NCI-H1436 (cell line): ENCODE results near the gene B4GALT4.
"Not testable (repeated sequence)": the region's sequence is repeated elsewhere in the genome, so short reads cannot be mapped to it uniquely, and the experiment has no call there.

Experiments
- DNase-seq: peaks from one replicate; lab custom pipeline; 2025; lab: John Stamatoyannopoulos, UW

B4GALT4 gene

DNA sequence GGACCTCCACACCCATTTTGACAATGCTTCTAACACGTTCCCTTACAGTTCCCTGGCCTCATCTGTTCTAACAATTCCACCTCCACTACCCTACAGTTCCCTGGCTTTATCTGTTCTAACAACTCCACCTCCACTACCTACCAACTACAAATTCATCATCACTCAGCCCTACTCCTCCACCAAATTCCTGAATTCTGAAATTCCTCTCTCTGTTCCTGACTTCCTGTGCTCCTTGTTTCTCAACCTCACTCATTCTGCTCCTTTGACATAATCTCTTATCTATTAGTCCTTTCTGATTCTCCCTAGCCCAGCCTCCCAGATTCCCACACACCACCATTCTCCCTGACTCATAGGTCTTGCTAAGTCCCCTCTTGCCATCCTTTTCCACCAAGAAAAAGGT, 44.8 kb downstream of the B4GALT4 start:
- DNase-seq = no peak

DNA sequence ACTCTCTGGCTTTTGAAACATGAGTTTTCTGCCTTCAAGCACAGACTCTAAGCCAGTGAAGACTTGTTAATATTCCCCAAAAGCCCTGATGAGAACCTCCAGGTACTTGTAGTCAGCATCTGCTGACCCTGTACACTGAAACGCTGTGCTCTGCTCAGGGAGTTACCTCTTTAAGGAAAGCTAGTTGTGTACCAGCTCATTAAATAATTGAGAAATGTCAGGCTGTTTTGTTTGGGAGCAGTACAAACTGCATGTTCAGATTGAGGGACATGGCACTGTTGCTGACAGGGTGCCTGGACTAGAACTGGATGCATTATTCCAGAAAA, 45.6 kb downstream of the B4GALT4 start:
- no peak for DNase-seq

DNA sequence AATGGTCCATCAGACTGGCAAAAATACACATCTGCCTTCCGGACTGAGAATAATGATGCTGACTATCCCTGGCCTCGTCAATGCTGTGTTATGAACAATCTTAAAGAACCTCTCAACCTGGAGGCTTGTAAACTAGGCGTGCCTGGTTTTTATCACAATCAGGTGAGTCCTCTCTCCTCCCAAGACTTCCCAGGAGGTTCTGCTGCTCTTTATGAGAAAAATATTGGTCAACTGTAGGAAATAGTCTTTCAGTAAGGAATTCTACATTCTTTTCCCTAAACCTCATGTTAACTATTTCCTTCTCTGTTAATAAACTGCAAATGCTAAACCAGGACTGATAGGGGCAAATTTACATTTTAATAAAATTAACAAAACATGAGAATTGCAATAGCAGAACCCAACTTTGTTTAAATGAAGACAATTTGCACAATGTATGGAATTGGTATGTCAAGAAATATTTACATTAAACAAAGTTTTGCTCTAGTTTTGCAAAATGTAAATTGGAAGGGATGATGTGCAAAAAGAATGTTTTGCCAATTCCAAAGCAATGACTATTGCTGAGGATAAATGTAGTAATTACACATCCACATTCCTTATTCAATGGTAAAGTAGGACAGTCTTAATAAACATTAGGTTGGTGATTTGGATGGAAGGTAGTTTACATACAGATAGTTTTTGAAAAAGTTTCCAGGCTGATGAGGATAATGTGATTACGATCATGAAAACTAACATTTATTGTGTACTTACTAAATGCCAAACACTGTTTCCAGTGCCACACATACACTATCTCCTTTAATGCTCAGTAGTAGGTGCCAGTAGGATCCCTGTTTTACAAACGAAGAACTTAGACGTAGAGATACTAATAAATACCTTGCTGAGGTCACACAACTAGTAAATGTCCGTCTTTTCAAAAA, 46.2 kb downstream of the B4GALT4 start:
- no peak for DNase-seq

DNA sequence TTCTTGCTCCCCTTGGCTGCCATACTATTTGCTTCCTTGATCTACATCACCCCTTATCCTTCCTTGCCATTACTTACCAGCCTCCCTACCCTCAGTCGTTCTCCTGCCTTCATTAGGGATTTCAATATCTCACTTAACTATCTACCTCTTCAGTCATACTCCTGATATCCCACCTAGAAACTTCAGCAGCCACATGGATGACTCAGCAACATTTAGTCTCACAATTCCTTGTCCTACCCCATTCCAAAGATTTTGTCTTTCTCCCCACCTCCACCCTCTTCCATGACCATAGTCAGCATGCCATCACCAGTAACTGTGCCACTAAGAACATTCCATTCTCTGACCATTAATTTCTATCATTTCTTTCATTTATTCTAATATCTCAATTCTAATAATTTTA, 48.9 kb downstream of the B4GALT4 start:
- no peak for DNase-seq

DNA sequence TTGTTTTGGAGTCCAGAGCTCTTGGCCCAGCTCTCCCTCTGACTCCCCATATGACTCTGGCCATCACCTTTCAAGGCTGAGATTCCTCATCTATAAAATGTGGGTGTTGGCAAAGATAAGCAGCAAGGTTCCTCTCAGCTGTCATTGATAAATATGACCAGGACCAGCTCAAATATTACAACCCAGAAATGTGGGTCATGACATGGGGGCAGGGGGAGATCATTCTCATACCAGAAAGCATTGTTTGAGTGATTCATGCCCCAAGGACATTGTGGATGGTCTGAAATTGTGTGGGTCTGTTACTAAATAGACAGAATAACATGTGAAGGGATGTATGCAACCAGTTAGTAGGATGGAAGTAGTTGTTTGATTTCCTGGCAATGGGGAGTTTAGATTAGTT, 53.4 kb downstream of the B4GALT4 start:
- no peak for DNase-seq

DNA sequence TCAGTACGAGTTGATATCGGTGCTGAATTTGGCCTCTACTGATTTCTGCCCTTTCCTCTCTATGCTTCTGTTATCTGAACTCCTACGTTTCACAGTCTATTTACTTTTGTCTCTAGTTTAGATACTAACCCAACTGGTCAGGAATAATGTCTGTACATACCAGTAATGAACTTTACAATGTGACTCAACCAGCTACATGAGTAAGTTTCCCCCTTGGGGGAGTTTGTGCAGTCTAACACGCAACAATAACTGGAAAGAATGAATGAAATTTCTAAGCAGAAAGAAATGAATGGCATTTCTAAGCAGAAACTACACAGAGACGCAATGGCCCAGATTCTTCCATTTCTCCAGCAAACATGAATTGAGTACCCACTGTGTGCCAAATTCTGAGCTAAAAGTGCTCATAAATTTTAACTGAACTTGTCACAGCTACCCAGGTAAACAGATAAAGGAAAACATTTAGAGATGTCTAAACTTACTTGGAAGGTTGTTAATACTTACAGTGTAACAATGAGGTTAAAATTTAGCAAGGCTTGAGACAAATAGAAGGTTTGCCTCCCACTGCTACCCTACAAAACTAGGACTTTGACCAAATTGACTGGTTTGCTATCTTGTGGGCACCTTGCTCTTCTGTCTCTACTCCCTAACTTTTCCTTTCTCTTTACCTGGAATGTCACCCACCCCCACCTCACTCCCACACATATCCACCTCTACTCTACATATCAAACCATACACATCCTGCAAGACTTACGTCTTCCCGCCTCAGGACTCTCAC, 55.7 kb downstream of the B4GALT4 start:
- no peak for DNase-seq

DNA sequence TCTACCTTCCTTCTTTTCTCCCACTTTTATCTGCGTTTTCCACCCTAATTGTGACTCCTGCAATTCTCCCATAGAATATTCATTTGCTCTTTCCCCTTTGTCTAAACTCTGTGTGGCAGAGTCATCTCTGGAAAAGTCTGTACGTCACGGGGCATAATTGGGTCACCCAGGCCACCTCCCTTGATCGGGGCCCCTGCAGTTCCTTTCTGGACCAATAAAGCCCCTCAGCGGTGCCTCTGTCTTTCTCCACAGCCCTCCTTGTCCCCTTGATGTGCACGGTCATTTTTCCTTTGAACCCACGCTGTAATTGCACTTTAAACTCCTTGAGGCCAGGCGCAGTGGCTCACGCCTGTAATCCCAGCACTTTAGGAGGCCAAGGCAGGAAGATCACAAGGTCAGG, 56.6 kb downstream of the B4GALT4 start:
- DNase-seq = no peak

DNA sequence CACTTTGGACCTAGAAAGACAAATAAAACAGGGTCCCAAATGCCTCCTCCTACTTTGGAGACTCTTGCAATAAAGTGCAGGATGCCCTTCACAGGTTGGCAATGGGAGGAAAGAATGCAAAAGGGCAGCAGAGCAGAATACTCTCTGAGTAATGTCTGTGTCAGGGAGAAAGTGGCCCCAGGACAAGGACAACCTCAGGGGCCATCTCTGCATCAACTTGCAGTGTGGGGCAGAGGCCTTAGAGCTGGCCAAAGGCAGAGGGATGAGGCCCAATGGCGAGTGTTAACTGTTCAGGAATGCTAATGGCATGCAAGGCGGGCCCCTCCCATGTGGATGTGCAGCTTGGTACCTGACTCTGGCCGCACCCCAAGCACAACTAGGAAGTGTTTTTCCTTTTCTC, 58.9 kb downstream of the B4GALT4 start:
- DNase-seq = no peak

DNA sequence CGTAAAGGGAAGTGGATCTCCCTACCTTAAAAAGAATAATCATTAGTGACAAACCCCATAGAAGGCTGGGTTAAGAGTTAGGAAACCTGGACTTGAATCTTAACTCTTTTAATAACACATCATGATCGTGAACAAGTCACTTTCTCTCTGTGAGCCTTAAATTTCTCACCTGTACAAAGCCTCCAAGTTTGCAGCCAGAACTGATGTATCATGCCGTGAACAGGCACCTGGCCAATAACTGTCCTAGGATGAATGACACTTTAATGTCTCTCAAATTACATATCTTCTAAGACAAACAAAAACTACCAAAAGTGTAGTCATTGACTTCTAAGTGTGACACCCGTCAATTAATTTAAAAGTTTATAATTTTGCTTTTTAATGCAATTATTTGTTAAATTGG, 63.4 kb downstream of the B4GALT4 start:
- no peak for DNase-seq

DNA sequence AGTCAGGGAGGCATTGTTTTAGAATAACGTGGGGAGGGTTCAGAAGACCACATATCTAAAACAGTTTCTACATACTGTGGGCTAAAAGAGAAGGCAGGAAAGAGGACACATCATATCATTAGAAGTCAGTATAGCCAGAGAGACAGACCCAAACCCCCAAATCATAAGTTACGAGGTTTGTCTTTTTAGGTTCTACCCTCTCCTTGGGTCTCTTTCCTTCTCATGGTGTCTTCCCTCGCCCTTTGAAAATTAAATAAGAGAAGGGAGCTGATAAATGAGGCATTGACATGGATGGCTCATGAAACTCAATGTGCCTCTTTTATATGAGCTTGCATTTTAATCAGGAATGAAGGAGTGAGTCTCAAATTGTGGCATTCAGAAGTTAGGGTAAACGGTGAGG, 63.9 kb downstream of the B4GALT4 start:
- DNase-seq = no peak

DNA sequence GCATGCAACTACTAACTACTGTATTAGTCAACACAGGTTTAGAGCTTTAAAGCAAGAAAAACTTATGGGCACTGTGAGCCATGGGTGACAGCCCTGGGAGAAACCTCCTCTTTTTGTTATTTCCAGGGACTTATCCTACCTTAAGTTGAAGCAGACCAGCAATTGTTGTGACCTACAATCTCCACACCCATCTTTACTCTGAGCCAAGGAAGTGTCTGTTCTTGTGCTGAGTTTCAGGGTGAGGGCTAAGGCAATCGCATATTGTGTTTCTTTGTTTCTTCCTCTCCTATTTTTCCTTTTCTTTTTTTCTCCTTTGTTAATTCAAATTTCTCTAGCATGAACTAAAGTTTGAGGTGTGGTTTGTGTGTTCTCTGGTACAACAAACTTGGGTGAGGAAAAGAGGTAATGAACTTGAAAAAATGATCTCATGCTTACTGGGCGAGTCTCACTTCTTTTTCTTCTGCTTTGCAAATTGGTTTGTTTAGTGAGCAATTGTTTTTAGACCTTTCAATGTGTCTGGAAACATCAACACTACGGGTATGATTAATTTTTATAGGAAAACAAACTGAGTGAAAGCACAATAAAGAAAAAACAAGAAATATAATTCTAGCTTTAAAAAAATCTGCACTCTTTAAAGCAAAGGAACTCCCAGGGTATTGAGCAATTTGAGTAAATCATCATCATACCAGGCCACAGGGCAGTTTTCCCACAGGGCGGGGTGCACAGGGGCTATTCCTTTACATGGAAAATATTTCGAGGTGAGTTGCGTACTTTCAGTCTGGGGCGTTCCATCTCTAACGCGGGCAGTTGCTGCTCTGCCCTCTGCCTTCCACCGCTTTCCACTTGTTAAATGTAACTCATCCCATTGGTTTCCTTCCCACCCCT, 64.6 kb downstream of the B4GALT4 start:
- no peak for DNase-seq

DNA sequence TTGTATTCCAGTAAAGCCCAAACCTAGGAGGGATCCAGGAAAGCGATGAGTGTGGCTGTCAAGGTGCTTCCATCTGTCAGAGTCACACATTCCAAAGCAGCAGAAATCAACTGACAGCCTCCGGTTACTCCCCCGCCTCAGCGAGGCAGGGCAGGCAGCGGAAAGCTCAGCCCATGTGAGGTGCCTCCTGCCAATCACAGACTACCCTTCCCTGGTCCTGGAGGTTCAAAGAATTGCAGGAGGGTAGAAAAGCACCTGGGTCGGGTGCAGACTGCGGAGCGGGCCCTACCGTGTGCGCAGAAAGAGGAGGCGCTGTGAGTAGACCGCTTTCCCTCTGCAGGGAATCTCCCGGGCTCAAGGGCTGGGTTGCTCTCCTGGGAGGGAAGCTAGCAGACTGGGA, 67.4 kb downstream of the B4GALT4 start, which contains the start of gene UPK1B:
TSS of gene UPK1B (plus strand) at position 274 of the 400 bp plus-strand sequence. CDS start 13,144 bp downstream, outside the sequence.
- no peak for DNase-seq

DNA sequence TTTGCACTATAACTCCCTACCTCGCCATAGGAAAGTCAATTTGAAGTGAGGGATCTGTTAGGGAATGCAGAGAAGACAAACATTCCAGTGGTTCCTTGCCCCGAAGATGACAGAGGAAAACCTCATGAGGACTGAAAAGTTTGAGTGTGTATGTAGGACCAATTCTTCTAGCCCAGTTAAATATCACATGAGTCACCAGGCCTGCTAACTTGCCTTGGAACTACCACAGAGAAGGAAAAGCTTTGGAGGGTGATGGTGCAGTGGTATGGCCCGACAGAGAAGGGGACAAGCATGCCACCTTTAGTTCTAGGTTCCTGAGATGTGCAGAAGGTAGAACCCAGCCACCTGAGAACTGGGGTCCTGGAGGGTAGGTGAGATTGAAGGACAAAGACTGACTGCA, 69.9 kb downstream of the B4GALT4 start:
- no peak for DNase-seq

DNA sequence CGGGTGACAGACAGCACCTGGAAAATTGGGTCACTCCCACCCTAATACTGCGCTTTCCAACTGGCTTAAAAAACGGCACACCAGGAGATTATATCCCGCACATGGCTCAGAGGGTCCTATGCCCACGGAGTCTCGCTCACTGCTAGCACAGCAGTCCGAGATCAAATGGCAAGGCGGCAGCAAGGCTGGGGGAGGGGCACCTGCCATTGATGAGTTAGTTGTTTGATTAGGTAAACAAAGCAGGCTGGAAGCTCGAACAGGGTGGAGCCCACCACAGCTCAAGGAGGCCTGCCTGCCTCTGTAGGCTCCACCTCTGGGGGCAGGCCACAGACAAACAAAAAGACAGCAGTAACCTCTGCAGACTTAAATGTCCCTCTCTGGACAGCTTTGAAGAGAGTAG, 75.9 kb downstream of the B4GALT4 start:
- not testable (repeated sequence) for DNase-seq
